Endothelial cell (in vitro differentiated cells): ENCODE measurements around the gene SERINC2. TPM values are rescaled to one million over a fixed set of nuclear protein-coding genes. Genes with fewer than 3 reads are reported as not detected.
"Not testable (repeated sequence)": the region's sequence is repeated elsewhere in the genome, so short reads cannot be mapped to it uniquely, and the experiment has no call there.

ENCODE experiments used
- DNase-seq: peaks from one replicate; pipeline ENCODE4 v3.0.0; 2021; ENCODE audit warnings: low spot score
- H3K27ac Mint-ChIP-seq: one replicate; pipeline ENCODE4 v1.8.0; 2021; ENCODE audit warnings: mixed read lengths, inconsistent platforms; ENCODE audit not compliant: unreplicated experiment
- H3K27me3 Mint-ChIP-seq: one replicate; pipeline ENCODE4 v1.8.0; 2021; ENCODE audit warnings: mild to moderate bottlenecking, moderate library complexity, mixed read lengths, inconsistent platforms; ENCODE audit not compliant: unreplicated experiment
- H3K36me3 Mint-ChIP-seq: one replicate; pipeline ENCODE4 v1.8.0; 2021; ENCODE audit warnings: mild to moderate bottlenecking, low read depth, mixed read lengths, inconsistent platforms; ENCODE audit not compliant: unreplicated experiment
- H3K4me1 Mint-ChIP-seq: one replicate; pipeline ENCODE4 v1.8.0; 2021; ENCODE audit warnings: mild to moderate bottlenecking, mixed read lengths, inconsistent platforms; ENCODE audit not compliant: unreplicated experiment
- H3K4me3 Mint-ChIP-seq: one replicate; pipeline ENCODE4 v1.8.0; 2021; ENCODE audit warnings: mild to moderate bottlenecking, mixed read lengths, inconsistent platforms; ENCODE audit not compliant: unreplicated experiment
- H3K9me3 Mint-ChIP-seq: one replicate; pipeline ENCODE4 v1.8.0; 2021; ENCODE audit warnings: mixed read lengths, inconsistent platforms; ENCODE audit not compliant: unreplicated experiment
- CTCF ChIP-seq: fragments of 200-600 bp; sonication (generic); IDR thresholded peaks from one replicate; pipeline ENCODE4 v1.5.0; 2021; ENCODE audit warnings: antibody characterized with exemption; ENCODE audit not compliant: unreplicated experiment
- total RNA-seq: library from RNA; stranded (reverse); fragmentation: NEBNext Ultra II Directional; extraction: Animal tissue kit (Norgen Biotek cat#: 25700); gene quantifications from one replicate; pipeline ENCODE4 v1.2.1, GENCODE V29; 2021; ENCODE audit not compliant: unreplicated experiment

SERINC2 gene
- total RNA-seq, 1 donor from 2014 or later: 23.6 TPM

GRCh38 chr1:31478167-31478566 lies 65.2 kb downstream of the SERINC2 start:
- H3K36me3 Mint-ChIP-seq: peaks cover 11% of the 10 kb centered on the region
- no peak overlapping the region for H3K27ac Mint-ChIP-seq
- no peak for DNase-seq
- TF ChIP-seq CTCF: no peak
- H3K9me3 Mint-ChIP-seq: peaks cover 7% of the 10 kb centered on the region
- H3K27me3 Mint-ChIP-seq: peaks cover 3% of the 10 kb centered on the region
- H3K4me3 Mint-ChIP-seq: no peak overlapping the region
- H3K4me1 Mint-ChIP-seq: peaks cover 13% of the 10 kb centered on the region

- Mint-ChIP-seq H3K27me3 (peaks cover 3% of the 10 kb centered on the region), H3K4me3 (no peak overlapping the region), H3K9me3 (peaks cover 7% of the 10 kb centered on the region), H3K27ac (no peak overlapping the region), H3K36me3 (peaks cover 11% of the 10 kb centered on the region), H3K4me1 (peaks cover 13% of the 10 kb centered on the region)
- TF ChIP-seq CTCF: no peak
- no peak for DNase-seq
Observed at GRCh38 chr1:31479811-31480210, 66.8 kb downstream of the SERINC2 start.

GRCh38 chr1:31480426-31480825 lies 67.4 kb downstream of the SERINC2 start:
- H3K27ac Mint-ChIP-seq, DNase-seq, H3K4me3 Mint-ChIP-seq, H3K27me3 Mint-ChIP-seq, H3K9me3 Mint-ChIP-seq: not testable (repeated sequence)
- Mint-ChIP-seq H3K36me3 (peaks cover 11% of the 10 kb centered on the region), H3K4me1 (peaks cover 13% of the 10 kb centered on the region)

- H3K27ac Mint-ChIP-seq: no peak overlapping the region
Observed at GRCh38 chr1:31482482-31483011, 69.5 kb downstream of the SERINC2 start.

GRCh38 chr1:31483012-31483946 lies 70.3 kb downstream of the SERINC2 start:
- no peaks in the 10 kb centered on the region for H3K4me1 Mint-ChIP-seq
- no peak overlapping the region for H3K27ac Mint-ChIP-seq
- H3K4me3 Mint-ChIP-seq: no peak overlapping the region
- H3K27me3 Mint-ChIP-seq: no peaks in the 10 kb centered on the region
- DNase-seq: no peak
- peaks cover 8% of the 10 kb centered on the region for H3K36me3 Mint-ChIP-seq
- no peak for TF ChIP-seq CTCF
- H3K9me3 Mint-ChIP-seq: peaks cover 7% of the 10 kb centered on the region

More at GRCh38 chr1:31482482-31483011, 69.5 kb downstream of the SERINC2 start:
- peaks cover 11% of the 10 kb centered on the region for H3K36me3 Mint-ChIP-seq
- peaks cover 6% of the 10 kb centered on the region for H3K4me1 Mint-ChIP-seq
- TF ChIP-seq CTCF: no peak
- H3K27me3 Mint-ChIP-seq: no peaks in the 10 kb centered on the region
- no peak overlapping the region for H3K4me3 Mint-ChIP-seq
- peaks cover 7% of the 10 kb centered on the region for H3K9me3 Mint-ChIP-seq
- no peak for DNase-seq

Other genes starting within 250 kb of the SERINC2 start
- gene NKAIN1, start 173.3 kb upstream of the SERINC2 start, total RNA-seq: 3.7 TPM
- gene SNRNP40, start 116.4 kb upstream of the SERINC2 start, total RNA-seq: 55.7 TPM
- 27.5 TPM for gene ZCCHC17, start 116.2 kb upstream of the SERINC2 start, total RNA-seq
- 1.1 TPM for gene FABP3, start 40.1 kb upstream of the SERINC2 start, total RNA-seq
- 4.5 TPM for gene TINAGL1, start 163.3 kb downstream of the SERINC2 start, total RNA-seq
- gene HCRTR1, start 204.5 kb downstream of the SERINC2 start, total RNA-seq: not detected
- 70.9 TPM for gene PEF1, start 231.7 kb downstream of the SERINC2 start, total RNA-seq